Esophagus squamous epithelium (tissue), 4 donors: Measurements from ENCODE around the gene NKD2.

Source experiments
- CTCF ChIP-seq, 6 experiments: fragments of 450-650 bp in 4 of 6; fragments of 200-600 bp in 2 of 6; sonication (generic) in 2 of 6; IDR thresholded peaks; one replicate each; pipeline ENCODE4 v1.5.1; 2016 to 2019; ENCODE audit warnings: antibody characterized with exemption in 6 of 6, mild to moderate bottlenecking in 4 of 6, moderate library complexity in 4 of 6
- POLR2A ChIP-seq, 4 donors: fragments of 450-650 bp; IDR thresholded peaks; one replicate each; pipeline ENCODE4 v1.6.1; 2017; ENCODE audit warnings: antibody characterized with exemption in 4 of 4, mild to moderate bottlenecking in 4 of 4, moderate library complexity in 3 of 4

GRCh38 chr5:988322-988721 is 20.3 kb upstream of the NKD2 start:
- TF ChIP-seq POLR2A (IDR thresholded peaks at IDR 0.05) (no peak), CTCF (IDR thresholded peaks at IDR 0.05) (no peak)
